Measurements from ENCODE around the gene AAGAB.

The AAGAB gene

GRCh38 chr15:67177752-67178151, 76.7 kb downstream of the AAGAB start:
- in situ Hi-C loops (cut with HindIII; ENCODE audit: low pct_unique_long_range_greater_than_20kb, low sequenced_read_pairs), result no loop called here
- no peak for DNase-seq (ENCODE audit: low read depth in 1 of 2, low spot score in 1 of 2)
- no peak for TF ChIP-seq JUND (IDR thresholded peaks at IDR 0.05; ENCODE audit: low read depth)

- in situ Hi-C loops (cut with HindIII; ENCODE audit: low pct_unique_long_range_greater_than_20kb, low sequenced_read_pairs), result no loop called here
- no peak for TF ChIP-seq JUND (IDR thresholded peaks at IDR 0.05; ENCODE audit: low read depth)
- no peak for DNase-seq (ENCODE audit: low read depth in 1 of 2, low spot score in 1 of 2)
These were observed 78.1 kb downstream of the AAGAB start for GRCh38 chr15:67176195-67176971.

- in situ Hi-C loops (cut with HindIII; ENCODE audit: low pct_unique_long_range_greater_than_20kb, low sequenced_read_pairs), result no loop called here
- DNase-seq (ENCODE audit: low read depth in 1 of 2, low spot score in 1 of 2), result no peak
- no peak for TF ChIP-seq JUND (IDR thresholded peaks at IDR 0.05; ENCODE audit: low read depth)
These were observed 78.8 kb downstream of the AAGAB start for GRCh38 chr15:67175643-67176071.

GRCh38 chr15:67174864-67175573, 79.4 kb downstream of the AAGAB start:
- DNase-seq (ENCODE audit: low read depth in 1 of 2, low spot score in 1 of 2), result peak in 1 of 2 experiments; percentile 3
- no peak for TF ChIP-seq JUND (IDR thresholded peaks at IDR 0.05; ENCODE audit: low read depth)
- in situ Hi-C loops (cut with HindIII; ENCODE audit: low pct_unique_long_range_greater_than_20kb, low sequenced_read_pairs), result no loop called here

- no peak for TF ChIP-seq JUND (IDR thresholded peaks at IDR 0.05; ENCODE audit: low read depth)
- in situ Hi-C loops (cut with HindIII; ENCODE audit: low pct_unique_long_range_greater_than_20kb, low sequenced_read_pairs), result no loop called here
- DNase-seq (ENCODE audit: low read depth in 1 of 2, low spot score in 1 of 2), result no peak
These were observed 80.0 kb downstream of the AAGAB start for GRCh38 chr15:67174446-67174845.

GRCh38 chr15:67173786-67174185, 80.7 kb downstream of the AAGAB start:
- no peak for DNase-seq (ENCODE audit: low read depth in 1 of 2, low spot score in 1 of 2)
- no peak for TF ChIP-seq JUND (IDR thresholded peaks at IDR 0.05; ENCODE audit: low read depth)

GRCh38 chr15:67173005-67173404, 81.5 kb downstream of the AAGAB start:
- DNase-seq (ENCODE audit: low read depth in 1 of 2, low spot score in 1 of 2), result no peak
- in situ Hi-C loops (cut with HindIII; ENCODE audit: low pct_unique_long_range_greater_than_20kb, low sequenced_read_pairs), result no loop called here
- TF ChIP-seq JUND (IDR thresholded peaks at IDR 0.05; ENCODE audit: low read depth), result no peak

More at GRCh38 chr15:67173786-67174185, 80.7 kb downstream of the AAGAB start:
- in situ Hi-C loops (cut with HindIII; ENCODE audit: low pct_unique_long_range_greater_than_20kb, low sequenced_read_pairs), result no loop called here

- no peak for TF ChIP-seq JUND (IDR thresholded peaks at IDR 0.05; ENCODE audit: low read depth)
- no peak for DNase-seq (ENCODE audit: low read depth in 1 of 2, low spot score in 1 of 2)
- in situ Hi-C loops (cut with HindIII; ENCODE audit: low pct_unique_long_range_greater_than_20kb, low sequenced_read_pairs), result no loop called here
These were observed 82.3 kb downstream of the AAGAB start for GRCh38 chr15:67172172-67172571.

GRCh38 chr15:67171471-67171870, 83.0 kb downstream of the AAGAB start:
- TF ChIP-seq JUND (IDR thresholded peaks at IDR 0.05; ENCODE audit: low read depth), result no peak
- DNase-seq (ENCODE audit: low read depth in 1 of 2, low spot score in 1 of 2), result no peak
- in situ Hi-C loops (cut with HindIII; ENCODE audit: low pct_unique_long_range_greater_than_20kb, low sequenced_read_pairs), result no loop called here

GRCh38 chr15:67170143-67170925, 84.1 kb downstream of the AAGAB start:
- in situ Hi-C loops (cut with HindIII; ENCODE audit: low pct_unique_long_range_greater_than_20kb, low sequenced_read_pairs), result no loop called here
- DNase-seq (ENCODE audit: low read depth in 1 of 2, low spot score in 1 of 2), result no peak

GRCh38 chr15:67168694-67169093, 85.8 kb downstream of the AAGAB start:
- in situ Hi-C loops (cut with HindIII; ENCODE audit: low pct_unique_long_range_greater_than_20kb, low sequenced_read_pairs), result no loop called here
- TF ChIP-seq JUND (IDR thresholded peaks at IDR 0.05; ENCODE audit: low read depth), result no peak
- no peak for DNase-seq (ENCODE audit: low read depth in 1 of 2, low spot score in 1 of 2)

More at GRCh38 chr15:67170143-67170925, 84.1 kb downstream of the AAGAB start:
- no peak for TF ChIP-seq JUND (IDR thresholded peaks at IDR 0.05; ENCODE audit: low read depth)

- TF ChIP-seq JUND (IDR thresholded peaks at IDR 0.05; ENCODE audit: low read depth), result no peak
- in situ Hi-C loops (cut with HindIII; ENCODE audit: low pct_unique_long_range_greater_than_20kb, low sequenced_read_pairs), result no loop called here
- no peak for DNase-seq (ENCODE audit: low read depth in 1 of 2, low spot score in 1 of 2)
These were observed 87.4 kb downstream of the AAGAB start for GRCh38 chr15:67167091-67167490.

Measured in T47D (cell line).